WERI-Rb-1 (cell line): ENCODE results near the gene ACSL5.
"Not testable (repeated sequence)": the region's sequence is repeated elsewhere in the genome, so short reads cannot be mapped to it uniquely, and the experiment has no call there.

Source experiments
- DNase-seq: peaks from one replicate; pipeline ENCODE4 v3.0.0-alpha.2; 2020
- H3K27ac ChIP-seq: fragments of 250-450 bp; sonication (Bioruptor Pico); 2 replicates; pipeline ENCODE4 v1.5.1; 2020; ENCODE audit warnings: mild to moderate bottlenecking, moderate library complexity
- H3K27me3 ChIP-seq: fragments of 250-450 bp; sonication (Bioruptor Pico); 2 replicates; pipeline ENCODE4 v1.5.1; 2021; ENCODE audit warnings: mild to moderate bottlenecking, low read depth, moderate library complexity; ENCODE audit not compliant: insufficient read depth, severe bottlenecking
- H3K36me3 ChIP-seq: fragments of 250-450 bp; sonication (Bioruptor Pico); 2 replicates; pipeline ENCODE4 v1.5.1; 2020; ENCODE audit warnings: mild to moderate bottlenecking, moderate library complexity
- H3K4me3 ChIP-seq: 2 replicates; pipeline ENCODE4 v1.5.1; 2011; ENCODE audit warnings: low read depth, mild to moderate bottlenecking, control low read depth, low read length
- H3K9me3 ChIP-seq: fragments of 250-450 bp; sonication (Bioruptor Pico); 2 replicates; pipeline ENCODE4 v1.5.1; 2021; ENCODE audit warnings: mild to moderate bottlenecking, moderate library complexity; ENCODE audit not compliant: severe bottlenecking
- TF ChIP-seq, protein P1 (sequence below): IDR thresholded peaks from 2 replicates; pipeline ENCODE4 v1.5.1; 2011; ENCODE audit warnings: low read depth, mild to moderate bottlenecking, control low read depth, inconsistent platforms, low read length

ACSL5 gene

DNA sequence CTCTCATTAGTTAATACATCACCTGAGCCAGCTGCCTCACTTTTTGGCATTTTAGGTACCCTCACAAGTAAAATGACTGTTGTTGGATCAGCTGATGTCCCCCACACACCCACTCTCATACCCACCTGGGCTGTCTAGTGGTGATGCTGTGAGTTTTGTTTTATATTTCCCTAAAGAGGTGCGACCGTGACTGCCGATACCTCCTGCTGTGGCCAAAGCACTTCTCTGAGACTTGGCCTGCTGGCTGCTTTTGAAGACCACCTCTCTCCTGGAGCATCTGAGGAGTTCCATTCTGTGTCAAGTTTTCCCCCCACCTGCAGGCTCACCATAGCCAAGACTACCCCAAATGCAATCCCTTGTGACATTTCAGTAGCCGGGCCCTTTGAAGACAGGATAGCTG is 6.4 kb upstream of the ACSL5 start:
- no peaks in the 10 kb centered on the region for H3K27me3 ChIP-seq
- TF ChIP-seq, protein P1, sequence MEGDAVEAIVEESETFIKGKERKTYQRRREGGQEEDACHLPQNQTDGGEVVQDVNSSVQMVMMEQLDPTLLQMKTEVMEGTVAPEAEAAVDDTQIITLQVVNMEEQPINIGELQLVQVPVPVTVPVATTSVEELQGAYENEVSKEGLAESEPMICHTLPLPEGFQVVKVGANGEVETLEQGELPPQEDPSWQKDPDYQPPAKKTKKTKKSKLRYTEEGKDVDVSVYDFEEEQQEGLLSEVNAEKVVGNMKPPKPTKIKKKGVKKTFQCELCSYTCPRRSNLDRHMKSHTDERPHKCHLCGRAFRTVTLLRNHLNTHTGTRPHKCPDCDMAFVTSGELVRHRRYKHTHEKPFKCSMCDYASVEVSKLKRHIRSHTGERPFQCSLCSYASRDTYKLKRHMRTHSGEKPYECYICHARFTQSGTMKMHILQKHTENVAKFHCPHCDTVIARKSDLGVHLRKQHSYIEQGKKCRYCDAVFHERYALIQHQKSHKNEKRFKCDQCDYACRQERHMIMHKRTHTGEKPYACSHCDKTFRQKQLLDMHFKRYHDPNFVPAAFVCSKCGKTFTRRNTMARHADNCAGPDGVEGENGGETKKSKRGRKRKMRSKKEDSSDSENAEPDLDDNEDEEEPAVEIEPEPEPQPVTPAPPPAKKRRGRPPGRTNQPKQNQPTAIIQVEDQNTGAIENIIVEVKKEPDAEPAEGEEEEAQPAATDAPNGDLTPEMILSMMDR, result no peak
- H3K27ac ChIP-seq, result no peak overlapping the region
- H3K36me3 ChIP-seq, result no peaks in the 10 kb centered on the region
- DNase-seq, result no peak
- no peaks in the 10 kb centered on the region for H3K9me3 ChIP-seq
- H3K4me3 ChIP-seq, result no peak overlapping the region

DNA sequence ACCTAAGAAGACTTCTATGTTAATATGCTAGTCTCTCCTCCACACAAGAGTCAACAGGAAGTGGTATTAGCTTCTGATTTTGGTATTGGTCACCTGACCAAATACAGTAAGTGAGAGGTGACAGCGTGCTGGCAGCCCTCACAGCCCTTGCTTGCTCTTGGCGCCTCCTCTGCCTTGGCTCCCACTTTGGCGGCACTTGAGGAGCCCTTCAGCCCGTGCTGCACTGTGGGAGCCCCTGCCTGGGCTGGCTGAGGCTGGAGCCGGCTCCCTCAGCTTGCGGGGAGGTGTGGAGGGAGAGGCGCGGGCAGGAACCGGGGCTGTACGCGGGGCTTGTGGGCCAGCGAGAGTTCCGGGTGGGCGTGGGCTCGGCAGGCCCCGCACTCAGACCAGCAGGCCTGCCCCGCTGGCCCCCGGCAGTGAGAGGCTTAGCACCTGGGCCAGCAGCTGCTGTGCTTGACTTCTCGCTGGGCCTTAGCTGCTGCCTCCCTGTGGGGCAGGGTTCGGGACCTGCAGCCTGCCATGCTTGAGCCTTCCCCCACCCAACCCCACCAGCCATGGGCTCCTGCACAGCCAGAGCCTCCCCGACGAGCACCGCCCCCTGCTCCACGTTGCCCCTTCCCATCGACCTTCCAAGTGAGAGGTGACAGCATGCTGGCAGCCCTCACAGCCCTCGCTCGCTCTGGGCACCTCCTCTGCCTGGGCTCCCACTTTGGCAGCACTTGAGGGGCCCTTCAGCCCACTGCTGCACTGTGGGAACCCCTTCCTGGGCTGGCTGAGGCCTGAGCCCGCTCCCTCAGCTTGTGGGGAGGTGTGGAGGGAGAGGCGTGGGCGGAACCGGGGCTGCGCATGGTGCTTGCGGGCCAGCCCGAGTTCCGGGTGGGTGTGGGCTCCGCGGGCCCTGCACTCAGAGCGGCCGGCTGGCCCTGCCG is 4.2 kb upstream of the ACSL5 start:
- Histone ChIP-seq H3K4me3 (no peak overlapping the region), H3K9me3 (no peaks in the 10 kb centered on the region), H3K27ac (no peak overlapping the region), H3K27me3 (no peaks in the 10 kb centered on the region), H3K36me3 (no peaks in the 10 kb centered on the region)
- TF ChIP-seq, protein P1, result no peak
- no peak for DNase-seq

DNA sequence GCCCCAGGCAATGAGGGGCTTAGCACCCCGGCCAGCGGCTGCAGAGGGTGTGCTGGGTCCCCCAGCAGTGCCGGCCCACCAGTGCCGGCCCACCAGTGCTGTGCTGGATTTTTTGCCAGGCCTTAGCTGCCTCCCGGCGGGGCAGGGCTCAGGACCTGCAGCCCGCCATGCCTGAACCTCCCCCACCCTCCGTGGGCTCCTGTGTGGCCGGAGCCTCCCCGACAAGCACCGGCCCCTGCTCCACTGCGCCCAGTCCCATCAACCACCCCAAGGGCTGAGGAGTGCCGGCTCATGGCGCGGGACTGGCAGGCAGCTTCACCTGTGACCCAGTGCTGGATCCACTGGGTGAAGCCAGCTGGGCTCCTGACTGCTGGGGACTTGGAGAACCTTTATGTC is 3.5 kb upstream of the ACSL5 start:
- TF ChIP-seq, protein P1, result no peak

DNA sequence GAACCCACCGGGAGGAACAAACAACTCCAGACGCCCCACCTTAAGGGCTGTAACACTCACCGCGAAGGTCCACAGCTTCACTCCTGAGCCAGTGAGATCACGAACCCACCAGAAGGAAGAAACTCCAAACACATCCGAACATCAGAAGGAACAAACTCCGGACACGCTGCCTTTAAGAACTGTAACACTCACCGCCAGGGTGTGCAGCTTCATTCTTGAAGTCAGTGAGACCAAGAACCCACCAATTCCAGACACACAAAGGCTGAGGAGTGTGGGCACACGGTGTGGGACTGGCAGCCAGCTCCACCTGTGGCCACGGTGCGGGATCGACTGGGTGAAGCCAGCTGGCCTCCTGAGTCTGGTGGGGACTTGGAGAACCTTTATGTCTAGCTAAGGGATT is 2.6 kb upstream of the ACSL5 start:
- H3K9me3 ChIP-seq, H3K27me3 ChIP-seq, H3K27ac ChIP-seq, H3K4me3 ChIP-seq, H3K36me3 ChIP-seq, DNase-seq: not testable (repeated sequence)

More for the DNA sequence above, 3.5 kb upstream of the ACSL5 start:
- no peak for DNase-seq
- no peaks in the 10 kb centered on the region for H3K27me3 ChIP-seq
- H3K9me3 ChIP-seq, result no peaks in the 10 kb centered on the region
- H3K36me3 ChIP-seq, result no peaks in the 10 kb centered on the region
- H3K27ac ChIP-seq, result no peak overlapping the region
- H3K4me3 ChIP-seq, result no peak overlapping the region

DNA sequence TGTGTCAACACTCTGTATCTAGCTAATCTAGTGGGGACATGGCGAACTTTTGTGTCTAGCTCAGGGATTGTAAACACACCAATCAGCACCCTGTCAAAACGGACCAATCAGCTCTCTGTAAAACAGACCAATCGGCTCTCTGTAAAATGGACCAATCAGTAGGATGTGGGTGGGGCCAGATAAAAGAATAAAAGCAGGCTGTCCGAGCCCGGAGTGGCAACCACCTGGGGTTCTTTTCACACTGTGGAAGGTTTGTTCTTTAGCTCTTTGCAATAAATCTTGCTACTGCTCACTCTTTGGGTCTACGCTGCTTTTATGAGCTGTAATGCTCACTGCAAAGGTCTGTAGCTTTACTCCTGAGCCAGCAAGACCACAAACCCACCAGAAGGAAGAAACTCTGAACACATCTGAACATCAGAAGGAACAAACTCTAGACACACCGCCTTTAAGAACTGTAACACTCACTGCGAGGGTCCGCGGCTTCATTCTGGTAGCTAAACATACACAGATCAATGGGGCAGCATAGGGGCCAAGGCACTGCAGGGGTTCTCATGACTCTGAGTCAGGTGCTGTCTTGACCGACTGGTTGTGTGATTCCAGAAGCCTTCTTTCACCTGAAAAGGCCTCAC is 1.6 kb upstream of the ACSL5 start:
- not testable (repeated sequence) for H3K27ac ChIP-seq, H3K27me3 ChIP-seq, H3K36me3 ChIP-seq, H3K9me3 ChIP-seq, H3K4me3 ChIP-seq, DNase-seq

DNA sequence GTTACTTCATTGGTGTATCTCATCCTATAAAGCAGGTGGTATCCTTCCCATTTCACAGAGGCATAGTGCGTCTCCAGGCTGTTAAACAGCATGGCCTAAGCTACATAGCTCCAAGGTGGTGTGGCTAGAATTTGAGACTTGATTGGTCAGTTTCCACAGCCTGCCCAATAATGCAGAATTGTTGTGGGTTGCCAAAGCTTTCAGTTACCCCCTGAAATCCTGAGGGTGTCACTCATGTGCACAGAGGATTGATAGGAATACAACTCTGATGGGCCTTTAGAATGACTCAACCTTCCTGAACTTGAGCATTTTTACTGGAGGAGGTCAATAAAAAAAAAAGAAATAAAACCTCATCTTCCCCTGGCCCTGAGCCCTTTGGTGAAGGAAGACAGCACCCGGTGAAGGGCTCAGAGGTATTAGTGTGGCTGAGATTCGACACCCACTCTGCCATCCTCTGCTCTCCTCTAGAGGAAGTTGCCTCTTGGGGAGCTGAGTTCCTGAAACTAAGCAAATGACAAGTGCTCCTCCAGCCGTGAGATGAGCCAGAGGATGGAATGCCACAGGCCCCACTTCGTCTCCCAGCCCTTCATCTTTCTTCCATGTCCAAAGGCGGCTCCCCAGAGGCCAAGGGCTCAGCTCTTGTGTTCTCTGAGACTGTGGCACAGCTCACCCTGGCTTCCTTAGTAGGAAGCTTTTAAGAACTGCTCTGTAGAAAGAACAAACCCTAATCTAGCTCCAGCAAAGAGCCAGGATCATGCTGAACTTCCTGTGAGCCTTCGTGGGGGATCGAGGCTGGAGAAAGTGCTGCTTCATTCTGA is 1.0 kb downstream of the ACSL5 start:
- TF ChIP-seq, protein P1, result no peak
- Histone ChIP-seq H3K9me3 (no peaks in the 10 kb centered on the region), H3K36me3 (no peaks in the 10 kb centered on the region), H3K27ac (no peak overlapping the region), H3K4me3 (no peak overlapping the region), H3K27me3 (no peaks in the 10 kb centered on the region)
- DNase-seq, result no peak
